Neuronal stem cell (in vitro differentiated cells): ENCODE results near the gene KIF2A.

Source experiments
- DNase-seq: peaks from one replicate; pipeline ENCODE4 v3.0.0-alpha.2; 2013; ENCODE audit warnings: low spot score
- H2AFZ ChIP-seq: one replicate; pipeline ENCODE4 v1.6.1; 2013; ENCODE audit warnings: mild to moderate bottlenecking, low read length, inconsistent platforms
- H2AK5ac ChIP-seq: 2 replicates; pipeline ENCODE4 v1.6.1; 2013; ENCODE audit warnings: low read depth, mild to moderate bottlenecking, inconsistent platforms, low read length, moderate library complexity, mixed read lengths
- H2BK120ac ChIP-seq: 2 replicates; pipeline ENCODE4 v1.6.1; 2013; ENCODE audit warnings: low read depth, mild to moderate bottlenecking, inconsistent platforms, low read length, moderate library complexity, mixed read lengths
- H2BK12ac ChIP-seq: one replicate; pipeline ENCODE4 v1.6.1; 2013; ENCODE audit warnings: low read length, inconsistent platforms
- H2BK15ac ChIP-seq: 2 replicates; pipeline ENCODE4 v1.6.1; 2013; ENCODE audit warnings: mild to moderate bottlenecking, low read length, inconsistent platforms, mixed read lengths
- H2BK5ac ChIP-seq: one replicate; pipeline ENCODE4 v1.6.1; 2013; ENCODE audit warnings: inconsistent platforms, mild to moderate bottlenecking, low read length, moderate library complexity
- H3K14ac ChIP-seq: one replicate; pipeline ENCODE4 v1.6.1; 2013; ENCODE audit warnings: low read length, inconsistent platforms
- H3K18ac ChIP-seq: 2 replicates; pipeline ENCODE4 v1.6.1; 2013; ENCODE audit warnings: low read length, inconsistent platforms
- H3K23ac ChIP-seq: 2 replicates; pipeline ENCODE4 v1.6.1; 2013; ENCODE audit warnings: low read depth, mild to moderate bottlenecking, mixed read lengths, low read length, inconsistent platforms; ENCODE audit not compliant: poor library complexity
- H3K27ac ChIP-seq: replicated peaks from 3 replicates; pipeline ENCODE4 v1.5.1; 2013; ENCODE audit warnings: low read length, inconsistent platforms
- H3K27me3 ChIP-seq, 3 experiments: 2 replicates each; pipeline ENCODE4 v1.6.1; 2013; ENCODE audit warnings: low read length in 3 of 3, mild to moderate bottlenecking in 2 of 3, inconsistent platforms in 1 of 3, low read depth in 1 of 3, mixed read lengths in 1 of 3, moderate library complexity in 1 of 3; ENCODE audit not compliant: control insufficient read depth in 3 of 3, insufficient read depth in 3 of 3
- H3K36me3 ChIP-seq, 2 donors: replicated peaks in 1 of 2; 2 replicates each; pipeline ENCODE4 v1.6.1; 2013; ENCODE audit warnings: low read length in 2 of 2; ENCODE audit not compliant: control insufficient read depth in 2 of 2, insufficient read depth in 2 of 2
- H3K4ac ChIP-seq: 2 replicates; pipeline ENCODE4 v1.6.1; 2013; ENCODE audit warnings: inconsistent platforms, mild to moderate bottlenecking, low read length, moderate library complexity
- H3K4me1 ChIP-seq, 2 donors: 1 replicate in 1 of 2; 2 replicates in 1 of 2; pipeline ENCODE4 v1.6.1; 2013; ENCODE audit warnings: low read length in 2 of 2, low read depth in 1 of 2; ENCODE audit not compliant: control insufficient read depth in 2 of 2, insufficient read depth in 1 of 2
- H3K4me2 ChIP-seq: one replicate; pipeline ENCODE4 v1.6.1; 2013; ENCODE audit warnings: mild to moderate bottlenecking, low read length, inconsistent platforms; ENCODE audit not compliant: insufficient read depth, poor library complexity, severe bottlenecking
- H3K4me3 ChIP-seq, 2 donors: 2 replicates each; pipeline ENCODE4 v1.5.1; 2013; ENCODE audit warnings: low read length in 2 of 2, mild to moderate bottlenecking in 2 of 2, inconsistent platforms in 1 of 2, moderate library complexity in 1 of 2
- H3K79me1 ChIP-seq: one replicate; pipeline ENCODE4 v1.6.1; 2013; ENCODE audit warnings: low read depth, mild to moderate bottlenecking, inconsistent platforms, low read length, moderate library complexity
- H3K9ac ChIP-seq: one replicate; pipeline ENCODE4 v1.6.1; 2013; ENCODE audit warnings: mild to moderate bottlenecking, low read depth, low read length, inconsistent platforms; ENCODE audit not compliant: poor library complexity
- H3K9me3 ChIP-seq, 2 donors: replicated peaks in 1 of 2; 2 replicates each; pipeline versions ENCODE3 to v1.6.1; 2013; ENCODE audit warnings: low read length in 2 of 2, mild to moderate bottlenecking in 2 of 2, inconsistent platforms in 1 of 2, low read depth in 1 of 2, mixed read lengths in 1 of 2, moderate library complexity in 1 of 2; ENCODE audit not compliant: control insufficient read depth in 2 of 2, insufficient read depth in 1 of 2
- H4K8ac ChIP-seq: one replicate; pipeline ENCODE4 v1.6.1; 2013; ENCODE audit warnings: low read depth, mild to moderate bottlenecking, inconsistent platforms, low read length, moderate library complexity
- H4K91ac ChIP-seq: one replicate; pipeline ENCODE4 v1.6.1; 2013; ENCODE audit warnings: low read length, low read depth, mild to moderate bottlenecking, inconsistent platforms; ENCODE audit not compliant: poor library complexity
- WGBS, 2 donors: extraction: QIAGEN DNeasy Blood & Tissue Kit; methylation state at CpG; one replicate each; pipeline ENCODE4 v1.1.7; 2013; ENCODE audit warnings: missing lambda C conversion rate in 2 of 2, mixed read lengths in 1 of 2; ENCODE audit not compliant: insufficient read length in 2 of 2, insufficient replicate concordance in 1 of 2; ENCODE audit errors: extremely low coverage in 2 of 2; 5-methylcytosine and 5-hydroxymethylcytosine counted together

Gene KIF2A

DNA sequence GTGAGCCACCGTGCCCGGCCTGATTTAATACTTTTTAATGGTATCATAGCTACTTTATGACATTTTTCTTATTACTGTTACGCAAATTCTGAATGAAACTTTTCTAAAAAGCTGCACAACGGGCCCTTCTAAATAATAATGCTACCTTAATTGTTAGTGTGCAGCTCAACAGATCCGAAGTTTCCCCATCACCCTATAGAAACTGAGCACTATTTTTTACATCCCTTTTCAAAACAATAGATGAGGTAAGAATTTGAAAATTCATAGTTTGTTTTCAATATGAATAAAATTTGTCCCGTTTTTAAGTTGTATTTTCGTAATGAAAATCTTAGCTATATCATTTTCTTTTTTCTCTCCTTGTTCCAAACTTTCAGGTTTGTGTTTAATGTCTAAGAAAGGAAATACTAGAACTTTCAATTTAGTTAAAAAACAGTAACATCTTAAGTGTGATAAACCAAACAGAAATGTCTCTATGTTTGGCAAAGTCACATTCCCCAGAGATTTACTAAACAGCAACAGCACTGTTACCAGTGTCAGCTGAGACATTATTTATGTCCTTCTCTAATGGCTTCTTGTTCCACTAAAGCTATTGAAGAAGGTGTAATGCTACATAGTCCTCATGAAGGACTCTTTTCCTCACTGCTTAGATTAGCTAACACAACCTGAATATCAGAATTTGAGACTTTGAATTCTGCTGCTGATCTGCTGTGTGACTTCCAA lies 22.9 kb downstream of the KIF2A start:
- H3K4ac ChIP-seq, result no peak overlapping the region
- no peak overlapping the region for H2BK15ac ChIP-seq
- no peak overlapping the region for H4K91ac ChIP-seq
- H3K4me1 ChIP-seq, result peaks cover 0 to 5% of the 10 kb centered on the region in 2 donors
- DNase-seq, result no peak
- H2AFZ ChIP-seq, result no peak overlapping the region
- no peaks in the 10 kb centered on the region for H3K9me3 ChIP-seq
- no peak overlapping the region for H2BK5ac ChIP-seq
- no peak overlapping the region for H3K27ac ChIP-seq
- no peak overlapping the region for H3K4me2 ChIP-seq
- no peak overlapping the region for H2BK120ac ChIP-seq
- no peaks in the 10 kb centered on the region for H3K79me1 ChIP-seq
- no peak overlapping the region for H2AK5ac ChIP-seq
- H3K9ac ChIP-seq, result no peak overlapping the region
- no peak overlapping the region for H2BK12ac ChIP-seq
- WGBS, 2 donors, result no CpG with 5 or more reads among the region's 7 CpGs
- H3K23ac ChIP-seq, result no peak overlapping the region
- H3K4me3 ChIP-seq, result no peak overlapping the region
- no peaks in the 10 kb centered on the region for H3K27me3 ChIP-seq
- no peak overlapping the region for H3K14ac ChIP-seq
- H3K18ac ChIP-seq, result no peak overlapping the region
- no peak overlapping the region for H4K8ac ChIP-seq
- H3K36me3 ChIP-seq, result peaks cover under 1 to 31% of the 10 kb centered on the region in 2 donors

DNA sequence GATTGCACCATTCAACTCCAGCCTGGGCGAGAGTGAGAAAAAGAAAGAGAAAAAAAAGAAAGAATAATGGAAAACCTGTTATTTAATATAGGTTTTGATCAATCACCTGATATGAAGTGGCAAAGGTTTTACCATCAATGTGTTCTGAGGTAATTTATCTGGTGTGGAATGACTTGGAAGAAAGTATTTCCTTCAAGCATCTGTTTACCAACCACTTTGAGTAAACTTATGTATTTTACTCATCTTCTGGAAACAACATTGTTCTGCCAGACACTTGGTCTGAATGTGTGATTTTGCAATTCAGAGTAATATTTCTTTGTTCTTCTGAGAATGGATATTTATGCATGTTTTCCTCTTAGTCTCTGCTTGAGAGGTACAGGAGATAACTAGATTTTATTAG lies 24.3 kb downstream of the KIF2A start:
- no peak overlapping the region for H2BK5ac ChIP-seq
- no peak overlapping the region for H2AK5ac ChIP-seq
- no peak overlapping the region for H3K18ac ChIP-seq
- H4K91ac ChIP-seq, result no peak overlapping the region
- no peak overlapping the region for H2BK120ac ChIP-seq
- H3K9ac ChIP-seq, result no peak overlapping the region
- H3K27ac ChIP-seq, result no peak overlapping the region
- H3K79me1 ChIP-seq, result peaks cover 2% of the 10 kb centered on the region
- no peak overlapping the region for H2BK15ac ChIP-seq
- no peak overlapping the region for H3K14ac ChIP-seq
- no peak overlapping the region for H2AFZ ChIP-seq
- DNase-seq, result no peak
- no peak overlapping the region for H4K8ac ChIP-seq
- H3K27me3 ChIP-seq, result no peaks in the 10 kb centered on the region
- H3K9me3 ChIP-seq, result no peaks in the 10 kb centered on the region
- H3K4me1 ChIP-seq, result peaks cover 0 to 5% of the 10 kb centered on the region in 2 donors
- H3K4me3 ChIP-seq, result no peak overlapping the region
- H3K4me2 ChIP-seq, result no peak overlapping the region
- peaks cover 7 to 32% of the 10 kb centered on the region in 2 donors for H3K36me3 ChIP-seq
- no peak overlapping the region for H3K23ac ChIP-seq
- no CpG with 5 or more reads among the region's 1 CpG for WGBS, 2 donors
- H3K4ac ChIP-seq, result no peak overlapping the region
- no peak overlapping the region for H2BK12ac ChIP-seq

DNA sequence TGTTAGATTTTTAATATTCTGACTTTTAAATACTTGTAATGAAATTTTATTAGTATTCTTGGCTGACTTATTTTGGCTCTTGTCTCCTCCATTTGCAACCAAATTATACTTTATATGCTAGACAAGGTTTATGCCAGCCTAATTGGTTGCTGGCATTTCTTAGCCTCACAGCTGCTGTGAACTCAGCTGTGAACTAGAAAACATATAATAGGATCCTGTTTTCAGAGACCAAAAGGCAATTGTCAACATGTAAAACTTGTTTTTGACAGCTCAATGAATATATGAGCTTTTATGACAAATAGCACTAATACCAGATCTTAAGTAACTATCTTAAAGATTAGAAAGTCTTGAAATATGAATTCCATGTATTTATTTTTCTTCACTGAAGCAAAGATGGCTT lies 25.9 kb downstream of the KIF2A start:
- H2AFZ ChIP-seq, result no peak overlapping the region
- no peak overlapping the region for H3K4ac ChIP-seq
- no peak overlapping the region for H2AK5ac ChIP-seq
- no peak overlapping the region for H3K14ac ChIP-seq
- peaks cover 7 to 25% of the 10 kb centered on the region in 2 donors for H3K36me3 ChIP-seq
- H2BK12ac ChIP-seq, result no peak overlapping the region
- H3K23ac ChIP-seq, result no peak overlapping the region
- H3K79me1 ChIP-seq, result peaks cover 2% of the 10 kb centered on the region
- H3K4me1 ChIP-seq, result peaks cover 0 to 2% of the 10 kb centered on the region in 2 donors
- H2BK5ac ChIP-seq, result no peak overlapping the region
- no peak overlapping the region for H3K4me2 ChIP-seq
- no peak overlapping the region for H2BK120ac ChIP-seq
- H3K9me3 ChIP-seq, result no peaks in the 10 kb centered on the region
- H4K8ac ChIP-seq, result no peak overlapping the region
- no peak overlapping the region for H3K4me3 ChIP-seq
- no peak overlapping the region for H3K27ac ChIP-seq
- DNase-seq, result no peak
- H3K9ac ChIP-seq, result no peak overlapping the region
- no peaks in the 10 kb centered on the region for H3K27me3 ChIP-seq
- no peak overlapping the region for H4K91ac ChIP-seq
- no peak overlapping the region for H3K18ac ChIP-seq
- no peak overlapping the region for H2BK15ac ChIP-seq

GRCh38 chr5:62333250-62333794 lies 27.3 kb downstream of the KIF2A start:
- no peak for DNase-seq
- H3K27ac ChIP-seq, result no peak overlapping the region
- H2BK15ac ChIP-seq, result no peak overlapping the region
- WGBS, 2 donors, result no CpG with 5 or more reads among the region's 8 CpGs
- no peak overlapping the region for H3K18ac ChIP-seq
- H3K9ac ChIP-seq, result no peak overlapping the region
- H3K4me1 ChIP-seq, result no peaks in the 10 kb centered on the region
- H2AK5ac ChIP-seq, result no peak overlapping the region
- no peaks in the 10 kb centered on the region for H3K9me3 ChIP-seq
- no peak overlapping the region for H2BK120ac ChIP-seq
- H3K4ac ChIP-seq, result no peak overlapping the region
- no peak overlapping the region for H2BK5ac ChIP-seq
- no peak overlapping the region for H3K4me2 ChIP-seq
- H4K8ac ChIP-seq, result no peak overlapping the region
- peaks cover 7 to 25% of the 10 kb centered on the region in 2 donors for H3K36me3 ChIP-seq
- H3K27me3 ChIP-seq, result no peaks in the 10 kb centered on the region
- H2BK12ac ChIP-seq, result no peak overlapping the region
- no peak overlapping the region for H3K4me3 ChIP-seq
- H3K23ac ChIP-seq, result no peak overlapping the region
- H3K14ac ChIP-seq, result no peak overlapping the region
- no peak overlapping the region for H2AFZ ChIP-seq
- no peak overlapping the region for H4K91ac ChIP-seq
- H3K79me1 ChIP-seq, result peaks cover 3% of the 10 kb centered on the region
